GM18502 (cell line): Measurements from ENCODE around the gene AGBL1.

Experiments
- ATAC-seq: cut with Tn5 transposase; IDR thresholded peaks from one replicate; pipeline ENCODE4 v1.9.1; 2021; ENCODE audit warnings: mild to moderate bottlenecking; ENCODE audit not compliant: unreplicated experiment, poor library complexity

AGBL1 gene

DNA sequence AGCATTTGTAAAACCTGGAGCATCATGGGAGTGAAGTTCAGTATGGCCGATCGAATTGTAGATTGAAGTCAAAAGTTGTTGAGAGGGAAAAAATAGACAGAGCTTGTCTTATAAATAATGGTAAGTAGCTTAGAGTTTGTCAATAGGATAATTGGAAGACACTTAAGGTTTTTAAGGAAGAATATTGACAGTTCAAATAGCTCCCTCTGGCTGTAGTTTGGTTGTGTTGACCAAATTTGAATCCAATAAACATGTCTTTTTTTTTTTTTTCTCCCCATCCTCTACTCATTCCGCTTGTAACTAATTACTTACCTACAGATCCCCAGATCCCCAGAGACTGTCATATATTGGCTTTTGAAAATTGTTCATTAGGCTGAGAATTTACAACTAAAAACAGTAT lies 677.0 kb downstream of the AGBL1 start:
- no peak for ATAC-seq

DNA sequence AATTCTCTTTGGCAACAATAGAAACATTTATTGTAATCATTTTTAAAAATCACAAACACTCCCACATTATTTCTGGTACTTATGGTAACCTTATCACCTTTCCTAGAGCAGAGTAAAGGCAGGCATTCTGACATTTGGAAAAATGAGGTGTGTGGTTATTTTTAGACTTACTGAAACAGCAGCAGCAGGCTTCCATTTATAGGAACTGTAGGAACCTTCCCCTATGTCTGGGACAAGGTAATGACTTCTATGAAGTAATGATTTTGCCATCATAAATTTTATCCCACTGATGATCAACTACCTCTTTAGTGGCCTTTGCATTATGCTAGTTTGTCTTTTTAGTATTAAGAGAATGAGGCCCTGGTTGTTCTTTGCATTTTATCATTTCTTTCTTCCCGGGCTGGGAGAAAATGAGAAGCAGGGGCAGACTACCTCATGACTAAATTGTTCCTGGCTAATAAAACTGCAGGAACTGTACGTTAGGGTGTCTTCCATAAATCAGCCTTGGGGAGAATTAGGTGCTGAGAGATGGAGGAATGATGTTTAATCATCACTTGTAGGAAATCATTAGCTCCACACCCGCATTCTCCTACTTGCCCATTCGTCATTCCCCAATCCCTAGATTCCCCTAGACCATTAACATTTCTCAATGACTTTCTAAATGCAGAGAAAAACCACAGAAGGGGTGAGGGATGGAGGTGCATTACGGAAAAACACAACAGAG lies 680.3 kb downstream of the AGBL1 start:
- no peak for ATAC-seq

DNA sequence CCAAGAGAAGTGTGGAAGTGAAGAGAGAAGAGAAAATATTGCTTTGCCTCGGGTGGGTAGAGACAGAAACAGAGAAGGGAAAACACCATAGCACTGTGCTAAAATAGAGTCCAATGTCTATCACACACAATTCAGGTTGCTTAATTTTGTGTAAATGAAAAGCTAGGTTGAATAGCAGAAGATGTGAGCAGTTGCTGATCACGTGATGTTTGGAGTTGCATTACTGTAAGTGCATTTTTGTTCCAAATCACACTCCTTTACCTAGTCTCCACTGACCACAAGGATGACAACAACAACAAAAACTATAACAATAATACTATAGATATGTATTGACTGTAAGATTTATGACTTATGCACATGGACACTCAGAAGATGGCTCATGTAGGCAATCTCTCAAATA lies 683.2 kb downstream of the AGBL1 start:
- ATAC-seq = no peak

- ATAC-seq = no peak
Observed at GRCh38 chr15:86764021-86764420, 684.4 kb downstream of the AGBL1 start.

- no peak for ATAC-seq
Observed at GRCh38 chr15:86765281-86765680, 685.6 kb downstream of the AGBL1 start.

- no peak for ATAC-seq
Observed at GRCh38 chr15:86772369-86773059, 692.8 kb downstream of the AGBL1 start.

DNA sequence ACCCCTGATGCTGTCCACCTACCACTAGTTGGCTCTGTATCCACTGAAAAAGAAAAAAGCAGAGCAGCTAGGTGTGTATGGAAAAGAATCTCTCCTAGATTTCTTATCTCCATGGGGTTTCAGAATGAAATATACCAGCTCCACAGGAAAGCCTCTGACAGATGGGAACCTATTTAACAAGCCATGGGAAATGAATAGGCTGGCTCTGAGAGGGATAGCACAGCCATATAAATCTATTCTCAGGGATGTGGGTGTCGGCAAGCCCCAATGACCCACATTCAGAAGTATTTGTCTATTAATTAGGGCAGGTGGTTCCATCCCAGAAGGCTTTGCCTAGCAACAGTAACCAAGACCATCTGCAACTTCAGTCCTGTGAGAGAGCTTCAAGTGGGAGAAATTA lies 694.1 kb downstream of the AGBL1 start:
- ATAC-seq = no peak

GRCh38 chr15:86776145-86776544 lies 696.5 kb downstream of the AGBL1 start:
- ATAC-seq = no peak

DNA sequence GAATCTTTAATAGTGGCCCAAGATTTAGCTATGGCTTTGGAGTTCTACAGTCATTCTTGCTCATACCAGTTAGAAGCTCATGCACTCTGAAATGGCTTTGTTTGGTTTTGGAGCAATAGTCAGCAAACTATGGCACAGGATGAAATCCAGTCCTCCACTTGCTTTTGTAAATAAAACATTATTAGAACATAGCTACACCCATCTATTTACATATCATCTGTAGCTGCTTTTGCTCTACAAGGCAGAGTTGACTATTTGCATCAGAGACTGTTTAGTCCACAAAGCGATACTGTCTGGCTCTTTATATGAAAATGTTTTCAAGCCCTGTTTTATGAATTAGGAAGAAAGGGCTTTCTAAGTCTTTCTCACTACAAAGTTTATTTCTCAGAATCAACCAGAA lies 716.9 kb downstream of the AGBL1 start:
- ATAC-seq = no peak

DNA sequence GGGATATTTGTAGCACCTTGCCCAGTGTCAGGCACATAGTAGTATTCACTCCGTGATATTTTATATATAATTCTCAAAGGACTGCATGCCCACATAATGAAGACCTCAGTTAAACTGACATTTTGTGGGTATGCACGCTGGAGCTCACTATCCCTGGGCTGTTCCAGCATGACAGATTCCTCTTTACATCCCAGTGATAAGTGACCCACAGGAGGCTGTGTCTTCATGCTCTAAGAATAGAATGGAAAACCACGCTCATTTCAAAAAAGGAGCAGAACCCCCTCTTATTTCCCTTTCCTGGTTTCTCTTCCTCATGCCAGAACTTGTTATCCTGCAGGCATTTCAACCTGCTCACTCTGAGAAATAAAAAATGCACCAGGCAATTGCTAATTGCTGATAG lies 717.5 kb downstream of the AGBL1 start:
- no peak for ATAC-seq

DNA sequence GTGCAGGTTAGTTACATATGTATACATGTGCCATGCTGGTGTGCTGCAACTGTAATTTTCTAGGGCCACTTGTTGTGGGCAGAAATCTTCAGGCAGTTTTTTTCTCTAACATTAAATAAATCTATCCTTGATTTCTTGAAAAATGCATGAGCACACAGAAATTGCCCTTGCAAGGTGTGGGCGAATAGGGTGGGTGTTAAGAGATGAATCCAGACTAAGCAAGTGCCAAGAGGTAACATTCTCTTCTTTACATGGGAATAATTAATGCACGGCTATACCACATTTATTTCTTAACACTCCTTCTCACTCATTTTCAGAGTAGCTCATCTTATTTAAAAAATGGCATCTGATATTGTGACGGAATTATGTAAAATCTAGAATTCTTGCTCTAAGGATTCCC lies 719.6 kb downstream of the AGBL1 start:
- ATAC-seq = no peak

DNA sequence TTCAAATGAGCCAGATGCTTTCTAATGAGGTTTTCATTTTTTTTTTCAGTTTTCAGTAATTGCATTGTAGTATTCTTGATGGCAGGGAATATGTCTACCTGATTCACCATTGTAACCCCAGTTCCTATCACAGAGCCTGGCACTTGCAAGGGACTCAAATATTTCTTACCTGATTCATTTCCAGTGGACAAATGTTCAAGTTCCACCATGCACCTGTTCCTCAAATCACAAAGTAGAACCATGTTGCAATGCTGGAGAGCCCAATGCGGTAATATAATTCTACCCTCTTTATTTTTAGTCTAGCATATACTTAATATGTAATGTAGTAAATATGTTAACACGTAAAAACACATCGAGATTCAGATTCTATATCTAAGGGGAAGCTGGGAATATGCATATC lies 722.6 kb downstream of the AGBL1 start:
- ATAC-seq = no peak

- no peak for ATAC-seq
Observed at GRCh38 chr15:86804406-86804805, 724.7 kb downstream of the AGBL1 start.

DNA sequence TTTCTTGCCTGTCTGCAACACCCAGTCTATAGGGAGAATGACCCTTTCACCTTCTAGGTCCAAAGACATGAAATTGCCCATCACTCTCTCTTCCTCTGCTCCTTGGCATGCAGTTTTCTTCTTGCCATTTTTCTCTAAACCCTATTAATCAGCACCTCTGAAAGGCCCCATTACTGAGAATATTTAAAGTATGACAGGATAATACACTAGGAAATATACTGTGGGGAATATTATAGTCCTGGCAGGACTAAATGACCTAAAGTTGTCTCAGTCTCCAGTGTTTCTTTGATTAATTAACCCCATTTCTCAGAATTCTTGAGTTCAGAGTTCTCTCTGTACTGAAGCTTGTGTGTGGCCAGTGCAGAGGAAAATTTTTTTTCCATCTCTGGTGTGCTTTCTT lies 730.7 kb downstream of the AGBL1 start:
- ATAC-seq = no peak

GRCh38 chr15:86813892-86814291 lies 734.2 kb downstream of the AGBL1 start:
- no peak for ATAC-seq

GRCh38 chr15:86829245-86829644 lies 749.6 kb downstream of the AGBL1 start:
- ATAC-seq = no peak

DNA sequence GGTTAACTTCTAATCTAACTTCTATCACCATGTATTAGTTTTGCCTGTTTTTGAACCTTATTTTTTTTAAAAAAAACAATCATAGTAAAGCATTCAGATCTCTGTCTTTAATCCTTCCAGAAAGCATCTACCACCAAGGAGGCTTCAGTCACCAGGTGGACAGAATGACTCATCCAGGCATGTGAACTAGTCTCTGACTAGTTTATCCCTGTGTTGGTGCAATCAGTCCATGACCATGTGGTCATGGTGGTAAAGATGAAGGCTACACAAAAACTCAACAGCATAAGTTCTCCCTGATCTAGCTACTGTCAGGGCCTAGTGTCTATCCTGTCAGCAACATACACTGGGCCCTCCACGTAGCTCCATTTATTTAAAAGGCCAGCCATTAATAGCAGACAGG lies 750.6 kb downstream of the AGBL1 start:
- ATAC-seq = no peak

DNA sequence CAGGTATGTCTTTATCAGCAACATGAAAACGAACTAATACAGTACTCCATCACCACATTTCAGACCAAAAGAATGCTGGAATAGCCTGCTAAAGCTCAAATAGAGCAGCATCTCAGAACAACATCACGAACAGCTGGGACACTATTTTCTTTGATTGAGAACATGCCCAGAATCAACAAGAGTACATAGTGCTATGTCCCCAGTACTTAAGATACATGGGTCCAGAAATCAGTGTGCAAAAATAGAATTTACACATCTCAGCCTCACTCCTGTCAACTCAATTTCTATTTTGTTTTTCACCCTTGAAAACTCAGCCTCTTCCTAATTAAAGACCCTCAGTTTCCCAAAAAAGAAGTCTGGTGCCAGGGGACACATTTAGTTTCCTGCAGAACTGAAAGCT lies 753.9 kb downstream of the AGBL1 start:
- ATAC-seq = no peak

- ATAC-seq = no peak
Observed at GRCh38 chr15:86834115-86834863, 754.6 kb downstream of the AGBL1 start.

DNA sequence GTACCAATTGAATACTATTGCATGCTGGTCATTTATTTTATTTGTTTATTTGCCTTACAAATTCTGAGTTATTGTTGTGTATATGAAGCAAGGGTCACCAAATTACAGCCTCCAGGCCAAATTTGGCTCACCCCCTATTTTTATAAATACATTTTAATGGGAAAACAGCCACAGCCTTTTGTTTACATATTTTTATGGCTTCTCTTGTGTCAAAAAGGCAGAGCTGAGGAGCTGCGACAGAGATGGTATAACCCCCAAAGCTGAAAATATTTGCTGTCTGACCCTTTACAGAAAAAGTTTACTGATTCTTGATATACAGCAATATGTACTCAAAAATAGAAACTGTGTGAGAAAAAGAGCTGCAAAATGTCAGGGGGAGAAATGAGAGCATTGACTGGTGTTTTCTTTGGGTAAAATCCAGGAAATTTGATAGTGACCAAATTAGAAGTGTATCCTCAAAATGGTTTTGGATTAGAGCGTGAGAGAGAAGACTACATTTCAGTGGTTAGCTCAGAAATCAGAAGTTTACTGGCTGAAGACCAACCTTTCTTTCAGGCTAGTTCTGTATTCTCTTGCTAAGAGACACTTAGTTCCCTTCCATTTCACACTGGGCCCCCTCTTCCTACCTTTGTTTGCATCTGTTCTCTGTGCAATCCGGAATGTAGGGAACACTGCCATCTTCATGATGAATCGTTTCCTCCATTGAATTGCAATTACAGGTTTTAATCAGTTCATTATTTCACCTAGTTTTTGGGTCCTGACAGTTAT lies 757.8 kb downstream of the AGBL1 start:
- ATAC-seq = no peak

DNA sequence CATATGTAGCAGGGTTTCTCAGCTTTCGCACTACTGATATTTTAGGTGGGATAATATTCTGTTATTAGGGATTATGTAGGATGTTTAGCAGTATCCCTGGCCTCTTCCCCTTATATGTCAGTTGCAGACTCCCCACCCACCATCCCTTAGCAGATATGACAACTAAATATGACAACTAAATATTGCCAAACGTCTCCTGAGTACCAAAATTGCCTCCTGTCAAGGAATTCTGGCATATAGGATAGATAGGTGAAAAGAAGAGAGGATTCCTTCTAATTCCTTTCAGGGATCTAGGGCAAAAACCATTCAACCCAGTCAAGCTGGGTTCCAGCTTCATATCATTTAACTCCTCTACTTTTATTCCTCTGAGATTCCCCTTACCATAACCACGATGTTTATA lies 759.8 kb downstream of the AGBL1 start:
- ATAC-seq = no peak
